IMR-90 (cell line): ENCODE measurements around the gene GATA6. TPM values are rescaled to one million over a fixed set of nuclear protein-coding genes. Genes with fewer than 3 reads are reported as not detected.

ENCODE experiments used
- ATAC-seq: fragments of 200-7000 bp; cut with Tn5 transposase; 2 replicates; pipeline ENCODE4 v1.9.1; 2020; ENCODE audit warnings: low read depth, mild to moderate bottlenecking, moderate library complexity
- BruUV-seq: library from RNA; stranded (reverse); fragments of 400-500 nt; replicated peaks from 2 replicates; lab custom pipeline; 2021; lab: Mats Ljungman, UMichigan
- CTCF ChIA-PET: fragments of 300-600 bp; formaldehyde crosslinking; extraction: SDS; loops from one replicate; lab custom pipeline; 2021; ENCODE audit warnings: antibody characterized with exemption; lab: Yijun Ruan, JAX
- POLR2A ChIA-PET: fragments of 300-600 bp; sonication (Branson Sonifier 250); formaldehyde crosslinking; loops from one replicate; lab custom pipeline; 2022; ENCODE audit warnings: antibody characterized with exemption; ENCODE audit not compliant: unreplicated experiment; lab: Charles Lee
- DNase-seq: peaks from one replicate; pipeline ENCODE4 v3.0.0; 2013
- H2AFZ ChIP-seq: replicated peaks from 2 replicates; pipeline ENCODE3; 2013; ENCODE audit warnings: low read length, mild to moderate bottlenecking; ENCODE audit not compliant: poor library complexity
- H2AK5ac ChIP-seq: 2 replicates; pipeline ENCODE4 v1.6.1; 2013; ENCODE audit warnings: low read depth, low read length, inconsistent platforms
- H2AK9ac ChIP-seq: replicated peaks from 2 replicates; pipeline ENCODE3; 2013; ENCODE audit warnings: mild to moderate bottlenecking, low read depth, low read length, moderate library complexity; ENCODE audit not compliant: poor library complexity
- H2BK120ac ChIP-seq: 2 replicates; pipeline ENCODE4 v1.6.1; 2013; ENCODE audit warnings: low read depth, low read length, inconsistent platforms
- H2BK15ac ChIP-seq: 3 replicates; pipeline ENCODE4 v1.6.1; 2013; ENCODE audit warnings: low read depth, low read length, inconsistent platforms
- H2BK20ac ChIP-seq: 2 replicates; pipeline ENCODE4 v1.6.1; 2013; ENCODE audit warnings: low read depth, mild to moderate bottlenecking, inconsistent platforms, low read length, moderate library complexity
- H2BK5ac ChIP-seq: 2 replicates; pipeline ENCODE4 v1.6.1; 2013; ENCODE audit warnings: mild to moderate bottlenecking, low read depth, low read length, inconsistent platforms; ENCODE audit not compliant: poor library complexity, severe bottlenecking
- H3K14ac ChIP-seq: replicated peaks from 2 replicates; pipeline ENCODE4 v1.6.1; 2013; ENCODE audit warnings: low read depth, low read length, inconsistent platforms
- H3K18ac ChIP-seq: 2 replicates; pipeline ENCODE4 v1.6.1; 2013; ENCODE audit warnings: low read depth, low read length, control low read depth
- H3K23ac ChIP-seq: 2 replicates; pipeline ENCODE4 v1.6.1; 2013; ENCODE audit warnings: low read depth, low read length, inconsistent platforms
- H3K27ac ChIP-seq: 2 replicates; pipeline ENCODE4 v1.5.1; 2013; ENCODE audit warnings: mild to moderate bottlenecking, control low read depth, low read length; ENCODE audit not compliant: insufficient read depth
- H3K27me3 ChIP-seq: 2 replicates; pipeline ENCODE4 v1.6.1; 2013; ENCODE audit warnings: low read length; ENCODE audit not compliant: control insufficient read depth, insufficient read depth
- H3K36me3 ChIP-seq: 2 replicates; pipeline ENCODE4 v1.6.1; 2013; ENCODE audit warnings: low read length, mixed read lengths; ENCODE audit not compliant: control insufficient read depth, insufficient read depth
- H3K4ac ChIP-seq: 2 replicates; pipeline ENCODE4 v1.6.1; 2013; ENCODE audit warnings: low read depth, low read length, inconsistent platforms
- H3K4me1 ChIP-seq: 2 replicates; pipeline ENCODE4 v1.6.1; 2013; ENCODE audit warnings: low read length, mixed read lengths; ENCODE audit not compliant: control insufficient read depth, insufficient read depth
- H3K4me2 ChIP-seq: 2 replicates; pipeline ENCODE4 v1.6.1; 2013; ENCODE audit warnings: low read depth, mild to moderate bottlenecking, control low read depth, low read length, moderate library complexity
- H3K4me3 ChIP-seq: 2 replicates; pipeline ENCODE4 v1.5.1; 2013; ENCODE audit warnings: low read depth, mild to moderate bottlenecking, control low read depth, low read length, moderate library complexity; ENCODE audit not compliant: insufficient read depth
- H3K56ac ChIP-seq: 2 replicates; pipeline ENCODE4 v1.6.1; 2013; ENCODE audit warnings: low read length, inconsistent platforms; ENCODE audit not compliant: insufficient read depth; ENCODE audit errors: extremely low read depth
- H3K79me1 ChIP-seq, 2 experiments: 2 replicates each; pipeline ENCODE4 v1.6.1; 2013; ENCODE audit warnings: low read length in 2 of 2, inconsistent platforms in 1 of 2, low read depth in 1 of 2
- H3K9ac ChIP-seq: 2 replicates; pipeline ENCODE4 v1.6.1; 2013; ENCODE audit warnings: low read depth, low read length, control low read depth
- H3K9me1 ChIP-seq: 2 replicates; pipeline ENCODE4 v1.6.1; 2013; ENCODE audit warnings: low read length, inconsistent platforms; ENCODE audit not compliant: insufficient read depth
- H3K9me3 ChIP-seq: 2 replicates; pipeline ENCODE4 v1.6.1; 2013; ENCODE audit warnings: low read length; ENCODE audit not compliant: control insufficient read depth, insufficient read depth
- H4K20me1 ChIP-seq: 2 replicates; pipeline ENCODE4 v1.6.1; 2013; ENCODE audit warnings: low read length, inconsistent platforms; ENCODE audit not compliant: insufficient read depth
- H4K5ac ChIP-seq: 2 replicates; pipeline ENCODE4 v1.6.1; 2013; ENCODE audit warnings: mild to moderate bottlenecking, low read depth, low read length, control low read depth
- H4K8ac ChIP-seq, 2 experiments: 2 replicates each; pipeline ENCODE4 v1.6.1; 2013; ENCODE audit warnings: low read depth in 2 of 2, low read length in 2 of 2, control low read depth in 1 of 2, inconsistent platforms in 1 of 2
- H4K91ac ChIP-seq: 2 replicates; pipeline ENCODE4 v1.6.1; 2013; ENCODE audit warnings: low read depth, low read length, inconsistent platforms; ENCODE audit not compliant: insufficient read depth
- BHLHE40 ChIP-seq: fragments of 150-350 bp; IDR thresholded peaks from 2 replicates; pipeline ENCODE4 v1.6.1; 2016; ENCODE audit warnings: mild to moderate bottlenecking, low read depth, low read length
- CEBPB ChIP-seq: IDR thresholded peaks from 2 replicates; pipeline ENCODE4 v1.6.1; 2012; ENCODE audit warnings: low read depth, low read length, improper control_type of control experiment
- CHD1 ChIP-seq: IDR thresholded peaks from 2 replicates; pipeline ENCODE4 v1.6.1; 2012; ENCODE audit warnings: low read depth, low read length, improper control_type of control experiment
- MAFK ChIP-seq: IDR thresholded peaks from 2 replicates; pipeline ENCODE4 v1.6.1; 2012; ENCODE audit warnings: low read depth, low read length, improper control_type of control experiment
- MAZ ChIP-seq: IDR thresholded peaks from 2 replicates; pipeline ENCODE4 v1.6.1; 2012; ENCODE audit warnings: low read depth, mild to moderate bottlenecking, low read length, improper control_type of control experiment, moderate library complexity, borderline replicate concordance
- NFE2L2 ChIP-seq: fragments of 150-350 bp; IDR thresholded peaks from 2 replicates; pipeline ENCODE4 v1.6.1; 2016; ENCODE audit warnings: low read depth, mild to moderate bottlenecking, low read length
- POLR2A ChIP-seq: IDR thresholded peaks from 2 replicates; pipeline ENCODE4 v1.6.1; 2012; ENCODE audit warnings: mild to moderate bottlenecking, low read depth, low read length
- RAD21 ChIP-seq: IDR thresholded peaks from 2 replicates; pipeline ENCODE4 v1.6.1; 2012; ENCODE audit warnings: low read length, improper control_type of control experiment
- RFX5 ChIP-seq: IDR thresholded peaks from 2 replicates; pipeline ENCODE4 v1.8.0; 2012; ENCODE audit warnings: low read depth, mild to moderate bottlenecking, low read length, moderate library complexity
- WGBS, 2 experiments: methylation state at CpG; one replicate each; pipeline versions ENCODE4 v1.1.5 to v1.1.7; 2013; ENCODE audit warnings: missing lambda C conversion rate in 2 of 2; ENCODE audit not compliant: insufficient read length in 1 of 2; ENCODE audit errors: extremely low coverage in 2 of 2; 5-methylcytosine and 5-hydroxymethylcytosine counted together
- dilution Hi-C: fragments of 300-500 bp; cut with HindIII; formaldehyde crosslinking; loops from one replicate; pipeline ENCODE4 v1.14.3; 2018; ENCODE audit warnings: low sequenced_read_pairs; ENCODE audit not compliant: unreplicated experiment
- in situ Hi-C: fragments of 300-500 bp; cut with MboI; formaldehyde crosslinking; loops from 3 replicates; pipeline ENCODE4 v1.14.3; 2019; ENCODE audit warnings: low sequenced_read_pairs, inconsistent platforms, mixed read lengths
- intact Hi-C: fragments of 100-400 bp; cut with micrococcal nuclease; formaldehyde crosslinking; loops from 2 replicates; pipeline ENCODE4 v1.10.0; 2022
- polyA plus RNA-seq, 3 experiments: library from polyadenylated mRNA; depleted of rRNA; stranded (reverse); fragments of >200 nt; gene quantifications; 2 replicates each; pipeline ENCODE4 v1.2.3, GENCODE V29; 2012; ENCODE audit warnings: low replicate concordance in 1 of 3
- total RNA-seq: library from RNA; depleted of rRNA; stranded (reverse); fragments of >200 nt; gene quantifications from 2 replicates; pipeline ENCODE4 v1.2.3, GENCODE V29; 2012
- TF ChIP-seq, protein P1 (sequence below): fragments of 150-350 bp; IDR thresholded peaks from 2 replicates; pipeline ENCODE4 v1.6.1; 2016; ENCODE audit warnings: low read depth, mild to moderate bottlenecking, low read length, moderate library complexity, borderline replicate concordance

The GATA6 gene
- total and polyA plus RNA-seq, 2 of the 4 experiments (the other 2 are of a cell fraction), result 2.5 to 4.0 TPM

DNA sequence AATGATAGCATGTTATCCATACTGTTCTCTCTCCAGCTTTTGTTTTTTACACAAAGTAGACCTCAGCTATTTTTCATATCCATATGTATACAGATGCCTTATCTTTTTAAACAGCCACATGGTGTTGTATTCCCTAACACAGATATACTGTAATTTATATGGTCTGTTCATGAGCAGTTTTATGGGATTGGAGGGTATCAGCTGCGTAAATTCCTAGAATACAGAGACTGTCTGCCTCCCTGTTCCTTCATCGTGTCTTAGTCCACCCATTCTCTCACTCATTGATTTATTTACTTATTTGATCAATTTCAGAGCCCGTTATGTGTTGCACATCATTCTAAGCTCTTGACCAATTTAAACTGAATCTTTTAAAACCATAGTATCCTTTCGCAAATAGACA lies 80.6 kb downstream of the GATA6 start:
- no peaks in the 10 kb centered on the region for H3K36me3 ChIP-seq
- 18% methylated on average over 2 of the region's 4 CpGs; no CpG with 5 or more reads in 1 of the 2 experiments for WGBS, 2 experiments
- BruUV-seq, result no TSS peak
- no peak overlapping the region for H4K5ac ChIP-seq
- H2AFZ ChIP-seq, result no peak overlapping the region
- dilution Hi-C loops (no loop called here), intact Hi-C loops (no loop called here), in situ Hi-C loops (no loop called here)
- no peak overlapping the region for H3K18ac ChIP-seq
- H2AK9ac ChIP-seq, result no peak overlapping the region
- no peak overlapping the region for H3K4ac ChIP-seq
- H3K4me2 ChIP-seq, result no peak overlapping the region
- H4K91ac ChIP-seq, result no peak overlapping the region
- DNase-seq (no peak), ATAC-seq (no peak)
- H3K9me3 ChIP-seq, result no peaks in the 10 kb centered on the region
- peaks cover 34% of the 10 kb centered on the region for H3K27me3 ChIP-seq
- no peak overlapping the region for H4K8ac ChIP-seq
- H2BK20ac ChIP-seq, result no peak overlapping the region
- no peak overlapping the region for H3K27ac ChIP-seq
- no peak overlapping the region for H3K4me3 ChIP-seq
- no peaks in the 10 kb centered on the region for H3K9me1 ChIP-seq
- H3K23ac ChIP-seq, result no peak overlapping the region
- H3K9ac ChIP-seq, result no peak overlapping the region
- no peak overlapping the region for H3K14ac ChIP-seq
- H2BK120ac ChIP-seq, result no peak overlapping the region
- POLR2A ChIA-PET, result no interaction called here
- no peaks in the 10 kb centered on the region for H4K20me1 ChIP-seq
- H3K56ac ChIP-seq, result no peak overlapping the region
- H3K4me1 ChIP-seq, result no peaks in the 10 kb centered on the region
- no peak overlapping the region for H2BK5ac ChIP-seq
- no peaks in the 10 kb centered on the region for H3K79me1 ChIP-seq
- TF ChIP-seq CHD1 (no peak), NFE2L2 (no peak), POLR2A (no peak), RFX5 (no peak), RAD21 (no peak), CEBPB (no peak), BHLHE40 (no peak), MAZ (no peak), MAFK (no peak)
- TF ChIP-seq, protein P1, sequence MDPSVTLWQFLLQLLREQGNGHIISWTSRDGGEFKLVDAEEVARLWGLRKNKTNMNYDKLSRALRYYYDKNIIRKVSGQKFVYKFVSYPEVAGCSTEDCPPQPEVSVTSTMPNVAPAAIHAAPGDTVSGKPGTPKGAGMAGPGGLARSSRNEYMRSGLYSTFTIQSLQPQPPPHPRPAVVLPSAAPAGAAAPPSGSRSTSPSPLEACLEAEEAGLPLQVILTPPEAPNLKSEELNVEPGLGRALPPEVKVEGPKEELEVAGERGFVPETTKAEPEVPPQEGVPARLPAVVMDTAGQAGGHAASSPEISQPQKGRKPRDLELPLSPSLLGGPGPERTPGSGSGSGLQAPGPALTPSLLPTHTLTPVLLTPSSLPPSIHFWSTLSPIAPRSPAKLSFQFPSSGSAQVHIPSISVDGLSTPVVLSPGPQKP, result no peak
- H2BK15ac ChIP-seq, result no peak overlapping the region
- CTCF ChIA-PET, result no interaction called here
- H2AK5ac ChIP-seq, result no peak overlapping the region
